Activated T-cell treated with anti-CD3 and anti-CD28 coated beads for 24 hours (primary cell): Measurements from ENCODE around the gene ERCC6.
A peak's percentile ranks its signal among the peaks of the same experiment; 100 is the strongest.

ENCODE experiments used
- DNase-seq: peaks from one replicate; pipeline ENCODE4 v3.0.0-alpha.2; 2020; ENCODE audit warnings: low read depth

Gene ERCC6

GRCh38 chr10:49538381-49539319 lies at the start of gene ERCC6:
ERCC6 (minus strand) TSS chr10:49539121.
- DNase-seq: peak; percentile 95

GRCh38 chr10:49587981-49588380 lies 49.1 kb upstream of the ERCC6 start:
- no peak for DNase-seq

- no peak for DNase-seq
Measured at GRCh38 chr10:49585387-49585786, 46.5 kb upstream of the ERCC6 start.

GRCh38 chr10:49579621-49580020 lies 40.7 kb upstream of the ERCC6 start:
- DNase-seq: no peak

- DNase-seq: no peak
Measured at GRCh38 chr10:49578392-49578791, 39.5 kb upstream of the ERCC6 start.

GRCh38 chr10:49577182-49577925 lies 38.4 kb upstream of the ERCC6 start:
- DNase-seq: no peak

- DNase-seq: no peak
Measured at GRCh38 chr10:49575489-49576072, 36.7 kb upstream of the ERCC6 start.

- no peak for DNase-seq
Measured at GRCh38 chr10:49572594-49573114, 33.7 kb upstream of the ERCC6 start.

GRCh38 chr10:49571388-49571787 lies 32.5 kb upstream of the ERCC6 start:
- no peak for DNase-seq

GRCh38 chr10:49569031-49569631 lies 30.2 kb upstream of the ERCC6 start:
- no peak for DNase-seq

- DNase-seq: no peak
Measured at GRCh38 chr10:49568235-49568634, 29.3 kb upstream of the ERCC6 start.

- no peak for DNase-seq
Measured at GRCh38 chr10:49567810-49568209, 28.9 kb upstream of the ERCC6 start.

- DNase-seq: no peak
Measured at GRCh38 chr10:49564461-49565009, 25.6 kb upstream of the ERCC6 start.

- DNase-seq: no peak
Measured at GRCh38 chr10:49562893-49563292, 24.0 kb upstream of the ERCC6 start.

GRCh38 chr10:49560526-49560925 lies 21.6 kb upstream of the ERCC6 start:
- DNase-seq: no peak

- no peak for DNase-seq
Measured at GRCh38 chr10:49559476-49559875, 20.6 kb upstream of the ERCC6 start.

- no peak for DNase-seq
Measured at GRCh38 chr10:49558190-49558589, 19.3 kb upstream of the ERCC6 start.

GRCh38 chr10:49557681-49558080 lies 18.8 kb upstream of the ERCC6 start:
- DNase-seq: no peak

GRCh38 chr10:49556723-49557122 lies 17.8 kb upstream of the ERCC6 start:
- DNase-seq: no peak

GRCh38 chr10:49552277-49552676 lies 13.4 kb upstream of the ERCC6 start:
- DNase-seq: no peak

- DNase-seq: no peak
Measured at GRCh38 chr10:49550563-49550962, 11.6 kb upstream of the ERCC6 start.
